H9 (cell line): ENCODE measurements around the gene ALMS1. TPM values are rescaled to one million over a fixed set of nuclear protein-coding genes. Genes with fewer than 3 reads are reported as not detected.

Experiments
- DNase-seq: peaks from one replicate; pipeline ENCODE4 v3.0.0-alpha.2; 2017
- H2AFZ ChIP-seq: one replicate; pipeline ENCODE4 v1.6.1; 2013; ENCODE audit warnings: mild to moderate bottlenecking, low read length, control low read depth, moderate library complexity
- H2AK5ac ChIP-seq: 2 replicates; pipeline ENCODE4 v1.6.1; 2013; ENCODE audit warnings: low read length, control low read depth, mixed read lengths; ENCODE audit not compliant: insufficient read length
- H2BK120ac ChIP-seq: one replicate; pipeline ENCODE4 v1.6.1; 2013; ENCODE audit warnings: low read depth, mild to moderate bottlenecking, low read length, control low read depth, inconsistent platforms; ENCODE audit not compliant: poor library complexity, severe bottlenecking
- H2BK12ac ChIP-seq: 2 replicates; pipeline ENCODE4 v1.6.1; 2013; ENCODE audit warnings: low read length, control low read depth, mixed read lengths, low read depth; ENCODE audit not compliant: insufficient read length
- H2BK15ac ChIP-seq: 2 replicates; pipeline ENCODE4 v1.6.1; 2013; ENCODE audit warnings: low read depth, low read length, control low read depth
- H2BK20ac ChIP-seq: one replicate; pipeline ENCODE4 v1.6.1; 2013; ENCODE audit warnings: low read depth, mild to moderate bottlenecking, low read length, control low read depth, inconsistent platforms; ENCODE audit not compliant: poor library complexity, severe bottlenecking
- H2BK5ac ChIP-seq: 2 replicates; pipeline ENCODE4 v1.6.1; 2013; ENCODE audit warnings: low read length, control low read depth, mixed read lengths; ENCODE audit not compliant: insufficient read length
- H3K14ac ChIP-seq: 2 replicates; pipeline ENCODE4 v1.6.1; 2013; ENCODE audit warnings: low read length, control low read depth; ENCODE audit not compliant: insufficient read depth
- H3K18ac ChIP-seq: 2 replicates; pipeline ENCODE4 v1.6.1; 2013; ENCODE audit warnings: low read depth, mild to moderate bottlenecking, mixed read lengths, low read length, control low read depth; ENCODE audit not compliant: insufficient read length
- H3K23ac ChIP-seq: 2 replicates; pipeline ENCODE4 v1.6.1; 2013; ENCODE audit warnings: low read length, control low read depth, mixed read lengths, low read depth; ENCODE audit not compliant: insufficient read length
- H3K23me2 ChIP-seq: 2 replicates; pipeline ENCODE4 v1.6.1; 2013; ENCODE audit warnings: low read depth, mild to moderate bottlenecking, mixed read lengths, low read length, control low read depth; ENCODE audit not compliant: insufficient read length, poor library complexity, severe bottlenecking
- H3K27ac ChIP-seq: 2 replicates; pipeline ENCODE4 v1.5.1; 2013; ENCODE audit warnings: low read length, control low read depth, mixed read lengths, low read depth; ENCODE audit not compliant: insufficient read length
- H3K27me3 ChIP-seq: 2 replicates; pipeline ENCODE4 v1.6.1; 2013; ENCODE audit warnings: low read length, control low read depth, inconsistent platforms; ENCODE audit not compliant: insufficient read depth
- H3K4ac ChIP-seq: 2 replicates; pipeline ENCODE4 v1.6.1; 2013; ENCODE audit warnings: low read depth, mild to moderate bottlenecking, control low read depth, inconsistent platforms, low read length, moderate library complexity
- H3K4me1 ChIP-seq: 2 replicates; pipeline ENCODE4 v1.6.1; 2013; ENCODE audit warnings: low read length, control low read depth, inconsistent platforms; ENCODE audit not compliant: insufficient read depth
- H3K4me2 ChIP-seq: 2 replicates; pipeline ENCODE4 v1.6.1; 2013; ENCODE audit warnings: low read length, control low read depth, mixed read lengths; ENCODE audit not compliant: insufficient read length, insufficient read depth
- H3K56ac ChIP-seq: 2 replicates; pipeline ENCODE4 v1.6.1; 2013; ENCODE audit warnings: low read depth, mild to moderate bottlenecking, mixed read lengths, low read length, control low read depth; ENCODE audit not compliant: insufficient read length
- H3K79me1 ChIP-seq: 2 replicates; pipeline ENCODE4 v1.6.1; 2013; ENCODE audit warnings: low read depth, mild to moderate bottlenecking, moderate library complexity, low read length, control low read depth, inconsistent platforms; ENCODE audit not compliant: insufficient read depth, poor library complexity, severe bottlenecking
- H3K79me2 ChIP-seq: 2 replicates; pipeline ENCODE4 v1.6.1; 2013; ENCODE audit warnings: low read length, control low read depth, inconsistent platforms; ENCODE audit not compliant: insufficient read depth
- H3K9ac ChIP-seq: 2 replicates; pipeline ENCODE4 v1.6.1; 2013; ENCODE audit warnings: low read length, control low read depth, mixed read lengths; ENCODE audit not compliant: insufficient read length; ENCODE audit errors: extremely low read depth
- H3K9me3 ChIP-seq: one replicate; pipeline ENCODE4 v1.6.1; 2013; ENCODE audit warnings: low read depth, low read length, inconsistent platforms; ENCODE audit not compliant: control insufficient read depth
- H3T11ph ChIP-seq: one replicate; pipeline ENCODE4 v1.6.1; 2013; ENCODE audit warnings: mild to moderate bottlenecking, low read length, control low read depth, inconsistent platforms
- H4K20me1 ChIP-seq: one replicate; pipeline ENCODE4 v1.6.1; 2013; ENCODE audit not compliant: control insufficient read depth, insufficient read length, insufficient read depth
- H4K5ac ChIP-seq: 2 replicates; pipeline ENCODE4 v1.6.1; 2013; ENCODE audit warnings: low read depth, mild to moderate bottlenecking, mixed read lengths, low read length, control low read depth; ENCODE audit not compliant: insufficient read length
- H4K8ac ChIP-seq: replicated peaks from 2 replicates; pipeline ENCODE4 v1.6.1; 2013; ENCODE audit warnings: low read length, control low read depth, mixed read lengths, low read depth; ENCODE audit not compliant: insufficient read length
- H4K91ac ChIP-seq: 2 replicates; pipeline ENCODE4 v1.6.1; 2013; ENCODE audit warnings: low read depth, mild to moderate bottlenecking, moderate library complexity, mixed read lengths, low read length, control low read depth; ENCODE audit not compliant: insufficient read length
- H3K27ac Mint-ChIP-seq, 3 experiments: 2 replicates in 2 of 3; 3 replicates in 1 of 3; pipeline ENCODE4 v1.8.0; 2020 to 2021; ENCODE audit warnings: mixed read lengths in 3 of 3, mild to moderate bottlenecking in 1 of 3, moderate library complexity in 1 of 3
- H3K27me3 Mint-ChIP-seq: 2 replicates; pipeline ENCODE4 v1.8.0; 2021; ENCODE audit warnings: low read depth, mild to moderate bottlenecking, moderate library complexity, mixed read lengths
- H3K36me3 Mint-ChIP-seq, 3 experiments: 2 replicates in 2 of 3; 3 replicates in 1 of 3; pipeline ENCODE4 v1.8.0; 2020 to 2021; ENCODE audit warnings: low read depth in 3 of 3, mixed read lengths in 3 of 3; ENCODE audit not compliant: insufficient read depth in 1 of 3
- H3K4me1 Mint-ChIP-seq, 2 experiments: 2 replicates each; pipeline ENCODE4 v1.8.0; 2020; ENCODE audit warnings: mixed read lengths in 2 of 2
- H3K4me3 Mint-ChIP-seq, 2 experiments: 2 replicates in 1 of 2; 3 replicates in 1 of 2; pipeline ENCODE4 v1.8.0; 2020 to 2021; ENCODE audit warnings: mild to moderate bottlenecking in 2 of 2, mixed read lengths in 2 of 2, moderate library complexity in 1 of 2
- H3K9me3 Mint-ChIP-seq, 2 experiments: 2 replicates in 1 of 2; 3 replicates in 1 of 2; pipeline ENCODE4 v1.8.0; 2020; ENCODE audit warnings: mild to moderate bottlenecking in 2 of 2, mixed read lengths in 2 of 2, moderate library complexity in 1 of 2
- WGBS: extraction: QIAGEN DNeasy Blood & Tissue Kit; methylation state at CpG from one replicate; pipeline ENCODE4 v1.1.7; 2013; ENCODE audit warnings: missing lambda C conversion rate, low lambda C conversion rate, mixed read lengths; ENCODE audit not compliant: insufficient read length; ENCODE audit errors: extremely low coverage; 5-methylcytosine and 5-hydroxymethylcytosine counted together
- total RNA-seq: library from RNA; stranded (reverse); gene quantifications from 2 replicates; pipeline ENCODE4 v1.2.1, GENCODE V29; 2021
- TF ChIP-seq, protein P1 (sequence below): fragments of 200-600 bp; sonication (generic); conservative IDR thresholded peaks from 3 replicates; pipeline ENCODE4 v1.8.0; 2021; ENCODE audit warnings: antibody characterized with exemption, mild to moderate bottlenecking

The ALMS1 gene
- total RNA-seq, 1 experiment from 2014 or later = 36.2 TPM

DNA sequence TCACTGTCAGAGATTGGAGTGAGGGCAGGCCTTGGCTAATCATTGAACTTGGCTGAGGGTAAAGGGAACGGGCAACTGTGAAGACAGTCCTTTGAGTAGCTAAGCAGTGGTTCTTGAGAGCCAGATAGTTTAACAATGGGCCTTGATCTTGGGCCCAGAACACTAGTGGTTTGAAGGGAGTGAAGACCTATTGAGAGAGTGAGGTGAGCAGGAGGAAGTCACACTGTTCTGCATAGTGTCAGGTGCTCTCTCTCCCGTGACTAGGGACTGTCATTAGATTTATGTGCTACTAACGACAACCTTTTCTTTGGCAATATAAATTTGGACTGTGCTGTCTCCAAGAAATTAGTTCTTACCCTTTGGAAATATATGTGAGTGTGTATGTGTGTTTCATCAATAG, 44.6 kb upstream of the ALMS1 start:
- H3K27me3 ChIP-seq = no peaks in the 10 kb centered on the region
- Mint-ChIP-seq H3K27me3 (peaks cover 11% of the 10 kb centered on the region), H3K4me3 (no peak overlapping the region), H3K9me3 (no peaks in the 10 kb centered on the region), H3K27ac (no peak overlapping the region), H3K4me1 (no peaks in the 10 kb centered on the region), H3K36me3 (no peaks in the 10 kb centered on the region)
- H4K20me1 ChIP-seq = no peaks in the 10 kb centered on the region
- no peaks in the 10 kb centered on the region for H3K9me3 ChIP-seq
- H3K4me2 ChIP-seq = no peak overlapping the region
- H4K91ac ChIP-seq = no peak overlapping the region
- H3K9ac ChIP-seq = no peak overlapping the region
- no peaks in the 10 kb centered on the region for H3K79me2 ChIP-seq
- no peak overlapping the region for H2BK5ac ChIP-seq
- no CpG with 5 or more reads among the region's 3 CpGs for WGBS
- no peak overlapping the region for H2BK120ac ChIP-seq
- H3T11ph ChIP-seq = no peak overlapping the region
- H2AFZ ChIP-seq = no peak overlapping the region
- TF ChIP-seq, protein P1, sequence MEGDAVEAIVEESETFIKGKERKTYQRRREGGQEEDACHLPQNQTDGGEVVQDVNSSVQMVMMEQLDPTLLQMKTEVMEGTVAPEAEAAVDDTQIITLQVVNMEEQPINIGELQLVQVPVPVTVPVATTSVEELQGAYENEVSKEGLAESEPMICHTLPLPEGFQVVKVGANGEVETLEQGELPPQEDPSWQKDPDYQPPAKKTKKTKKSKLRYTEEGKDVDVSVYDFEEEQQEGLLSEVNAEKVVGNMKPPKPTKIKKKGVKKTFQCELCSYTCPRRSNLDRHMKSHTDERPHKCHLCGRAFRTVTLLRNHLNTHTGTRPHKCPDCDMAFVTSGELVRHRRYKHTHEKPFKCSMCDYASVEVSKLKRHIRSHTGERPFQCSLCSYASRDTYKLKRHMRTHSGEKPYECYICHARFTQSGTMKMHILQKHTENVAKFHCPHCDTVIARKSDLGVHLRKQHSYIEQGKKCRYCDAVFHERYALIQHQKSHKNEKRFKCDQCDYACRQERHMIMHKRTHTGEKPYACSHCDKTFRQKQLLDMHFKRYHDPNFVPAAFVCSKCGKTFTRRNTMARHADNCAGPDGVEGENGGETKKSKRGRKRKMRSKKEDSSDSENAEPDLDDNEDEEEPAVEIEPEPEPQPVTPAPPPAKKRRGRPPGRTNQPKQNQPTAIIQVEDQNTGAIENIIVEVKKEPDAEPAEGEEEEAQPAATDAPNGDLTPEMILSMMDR = no peak
- H3K79me1 ChIP-seq = no peaks in the 10 kb centered on the region
- H3K23me2 ChIP-seq = no peaks in the 10 kb centered on the region
- H2BK12ac ChIP-seq = no peak overlapping the region
- no peak overlapping the region for H2AK5ac ChIP-seq
- H2BK20ac ChIP-seq = no peak overlapping the region
- H4K8ac ChIP-seq = no peak overlapping the region
- no peak overlapping the region for H3K56ac ChIP-seq
- H3K4me1 ChIP-seq = no peaks in the 10 kb centered on the region
- no peak overlapping the region for H3K27ac ChIP-seq
- no peak overlapping the region for H3K18ac ChIP-seq
- H2BK15ac ChIP-seq = no peak overlapping the region
- H3K14ac ChIP-seq = no peak overlapping the region
- H3K23ac ChIP-seq = no peak overlapping the region
- H4K5ac ChIP-seq = no peak overlapping the region
- no peak overlapping the region for H3K4ac ChIP-seq
- no peak for DNase-seq
